ENCODE data around the gene PLTP. TPM values are rescaled to one million over a fixed set of nuclear protein-coding genes. Genes with fewer than 3 reads are reported as not detected.

PLTP gene
- polyA plus RNA-seq, 1 donor from 2014 or later = 7.0 TPM

- Histone ChIP-seq H3K27ac (ENCODE audit: low read length) (no peak overlapping the region), H3K79me2 (replicated peaks; ENCODE audit: insufficient read depth, low read length) (no peaks in the 10 kb centered on the region), H3F3A (ENCODE audit: insufficient read depth, low read length, poor library complexity, severe bottlenecking) (no peaks in the 10 kb centered on the region), H3K9me3 (ENCODE audit: low read length) (no peaks in the 10 kb centered on the region), H3K4me2 (ENCODE audit: low read length) (no peak overlapping the region), H4K20me1 (ENCODE audit: insufficient read depth) (no peaks in the 10 kb centered on the region), H3K4me3 (ENCODE audit: low read length) (no peak overlapping the region), H3K9ac (ENCODE audit: low read length) (no peak overlapping the region), H2AFZ (ENCODE audit: low read depth, low read length) (no peak overlapping the region), H3K9me2 (ENCODE audit: insufficient read depth, low read length) (no peaks in the 10 kb centered on the region), H3K27me3 (ENCODE audit: insufficient read depth, low read depth, low read length) (no peaks in the 10 kb centered on the region), H3K36me3 (ENCODE audit: insufficient read depth, low read length) (no peaks in the 10 kb centered on the region)
- TF ChIP-seq EP300 (conservative IDR thresholded peaks at IDR 0.05; ENCODE audit: poor library complexity, severe bottlenecking) (no peak), POLR2AphosphoS5 (IDR thresholded peaks at IDR 0.05) (no peak), CTCF (IDR thresholded peaks at IDR 0.05; ENCODE audit: poor library complexity, severe bottlenecking) (no peak), MXI1 (conservative IDR thresholded peaks at IDR 0.05; ENCODE audit: poor library complexity, severe bottlenecking) (no peak), REST (IDR thresholded peaks at IDR 0.05; ENCODE audit: borderline replicate concordance) (no peak), TAF1 (IDR thresholded peaks at IDR 0.05; ENCODE audit: low read depth) (no peak), RAD21 (conservative IDR thresholded peaks at IDR 0.05) (no peak), SMC3 (conservative IDR thresholded peaks at IDR 0.05; ENCODE audit: poor library complexity) (no peak), EZH2 (IDR thresholded peaks at IDR 0.05; ENCODE audit: borderline replicate concordance, insufficient read depth, low read length, poor library complexity, severe bottlenecking) (no peak)
Observed at GRCh38 chr20:45907219-45907948, 4.6 kb downstream of the PLTP start.

GRCh38 chr20:45905505-45906079 is 6.4 kb downstream of the PLTP start:
- H3K9me3 ChIP-seq (ENCODE audit: low read length) = no peaks in the 10 kb centered on the region
- H3K27me3 ChIP-seq (ENCODE audit: insufficient read depth, low read depth, low read length) = no peaks in the 10 kb centered on the region
- H3K9ac ChIP-seq (ENCODE audit: low read length) = no peak overlapping the region
- no peak overlapping the region for H2AFZ ChIP-seq (ENCODE audit: low read depth, low read length)
- H4K20me1 ChIP-seq (ENCODE audit: insufficient read depth) = no peaks in the 10 kb centered on the region
- no peaks in the 10 kb centered on the region for H3K36me3 ChIP-seq (ENCODE audit: insufficient read depth, low read length)
- no peaks in the 10 kb centered on the region for H3K9me2 ChIP-seq (ENCODE audit: insufficient read depth, low read length)
- H3F3A ChIP-seq (ENCODE audit: insufficient read depth, low read length, poor library complexity, severe bottlenecking) = no peaks in the 10 kb centered on the region
- TF ChIP-seq MXI1 (conservative IDR thresholded peaks at IDR 0.05; ENCODE audit: poor library complexity, severe bottlenecking) = no peak
- TF ChIP-seq TAF1 (IDR thresholded peaks at IDR 0.05; ENCODE audit: low read depth) = no peak
- no peak for TF ChIP-seq EP300 (conservative IDR thresholded peaks at IDR 0.05; ENCODE audit: poor library complexity, severe bottlenecking)
- no peak for TF ChIP-seq RAD21 (conservative IDR thresholded peaks at IDR 0.05)
- no peak for TF ChIP-seq REST (IDR thresholded peaks at IDR 0.05; ENCODE audit: borderline replicate concordance)
- no peak for TF ChIP-seq EZH2 (IDR thresholded peaks at IDR 0.05; ENCODE audit: borderline replicate concordance, insufficient read depth, low read length, poor library complexity, severe bottlenecking)
- no peaks in the 10 kb centered on the region for H3K79me2 ChIP-seq (replicated peaks; ENCODE audit: insufficient read depth, low read length)
- H3K4me3 ChIP-seq (ENCODE audit: low read length) = no peak overlapping the region
- H3K4me2 ChIP-seq (ENCODE audit: low read length) = no peak overlapping the region
- H3K27ac ChIP-seq (ENCODE audit: low read length) = no peak overlapping the region

All from neural cell (in vitro differentiated cells).